NB4 (cell line): ENCODE measurements around the gene GPC1.
"Not testable (repeated sequence)": the region's sequence is repeated elsewhere in the genome, so short reads cannot be mapped to it uniquely, and the experiment has no call there.

Experiments used
- DNase-seq: peaks from one replicate; pipeline ENCODE4 v3.0.0; 2010; ENCODE audit warnings: low read depth
- H3K4me3 ChIP-seq: one replicate; pipeline ENCODE4 v1.5.1; 2011; ENCODE audit warnings: mild to moderate bottlenecking, low read depth, low read length, moderate library complexity
- MYC ChIP-seq: IDR thresholded peaks from 2 replicates; pipeline ENCODE4 v1.6.1; 2011; ENCODE audit warnings: low read depth, low read length
- POLR2A ChIP-seq: IDR thresholded peaks from 2 replicates; pipeline ENCODE4 v1.6.1; 2011; ENCODE audit warnings: mild to moderate bottlenecking; ENCODE audit not compliant: insufficient read length; ENCODE audit errors: extremely low read depth
- TF ChIP-seq, protein P1 (sequence below): IDR thresholded peaks from 2 replicates; pipeline ENCODE4 v1.6.1; 2011; ENCODE audit warnings: low read depth, low read length
- TF ChIP-seq, protein P2 (sequence below): IDR thresholded peaks from one replicate; pipeline ENCODE4 v1.5.1; 2012; ENCODE audit warnings: low read depth, low read length

GPC1 gene

DNA sequence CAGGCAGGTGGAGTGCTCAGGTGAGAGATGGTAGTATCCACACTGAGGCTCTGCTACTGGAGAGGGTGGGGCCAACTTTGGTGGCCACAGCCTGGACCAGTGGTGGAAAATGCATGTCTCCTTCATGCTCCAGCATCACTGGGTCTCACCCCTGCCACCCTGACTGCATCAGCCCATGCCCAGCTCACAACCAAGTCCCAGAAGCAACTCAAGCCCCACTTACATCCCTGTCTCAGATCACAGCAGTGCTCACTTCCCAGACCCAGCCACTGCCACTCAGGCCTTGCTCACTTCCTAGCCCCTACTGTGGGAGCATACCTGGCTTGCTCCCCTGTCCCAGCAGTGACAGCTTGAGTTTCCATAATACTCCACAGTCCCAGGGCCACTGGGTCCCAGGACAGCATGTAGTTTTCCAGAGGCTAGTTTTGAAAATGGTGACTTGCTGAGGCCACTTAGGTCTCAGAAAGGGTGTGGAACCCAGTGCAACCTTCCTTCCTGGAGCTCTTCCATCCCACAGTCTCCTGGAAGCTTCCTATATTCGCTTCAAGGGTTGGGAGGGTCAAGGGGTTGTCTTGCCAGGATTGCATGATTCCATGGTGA, 58.8 kb downstream of the GPC1 start:
- no peak overlapping the region for H3K4me3 ChIP-seq
- no peak for DNase-seq
- no peak for TF ChIP-seq POLR2A
- TF ChIP-seq, protein P1, sequence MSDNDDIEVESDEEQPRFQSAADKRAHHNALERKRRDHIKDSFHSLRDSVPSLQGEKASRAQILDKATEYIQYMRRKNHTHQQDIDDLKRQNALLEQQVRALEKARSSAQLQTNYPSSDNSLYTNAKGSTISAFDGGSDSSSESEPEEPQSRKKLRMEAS = no peak
- TF ChIP-seq, protein P2, sequence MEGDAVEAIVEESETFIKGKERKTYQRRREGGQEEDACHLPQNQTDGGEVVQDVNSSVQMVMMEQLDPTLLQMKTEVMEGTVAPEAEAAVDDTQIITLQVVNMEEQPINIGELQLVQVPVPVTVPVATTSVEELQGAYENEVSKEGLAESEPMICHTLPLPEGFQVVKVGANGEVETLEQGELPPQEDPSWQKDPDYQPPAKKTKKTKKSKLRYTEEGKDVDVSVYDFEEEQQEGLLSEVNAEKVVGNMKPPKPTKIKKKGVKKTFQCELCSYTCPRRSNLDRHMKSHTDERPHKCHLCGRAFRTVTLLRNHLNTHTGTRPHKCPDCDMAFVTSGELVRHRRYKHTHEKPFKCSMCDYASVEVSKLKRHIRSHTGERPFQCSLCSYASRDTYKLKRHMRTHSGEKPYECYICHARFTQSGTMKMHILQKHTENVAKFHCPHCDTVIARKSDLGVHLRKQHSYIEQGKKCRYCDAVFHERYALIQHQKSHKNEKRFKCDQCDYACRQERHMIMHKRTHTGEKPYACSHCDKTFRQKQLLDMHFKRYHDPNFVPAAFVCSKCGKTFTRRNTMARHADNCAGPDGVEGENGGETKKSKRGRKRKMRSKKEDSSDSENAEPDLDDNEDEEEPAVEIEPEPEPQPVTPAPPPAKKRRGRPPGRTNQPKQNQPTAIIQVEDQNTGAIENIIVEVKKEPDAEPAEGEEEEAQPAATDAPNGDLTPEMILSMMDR = no peak
- no peak for TF ChIP-seq MYC

DNA sequence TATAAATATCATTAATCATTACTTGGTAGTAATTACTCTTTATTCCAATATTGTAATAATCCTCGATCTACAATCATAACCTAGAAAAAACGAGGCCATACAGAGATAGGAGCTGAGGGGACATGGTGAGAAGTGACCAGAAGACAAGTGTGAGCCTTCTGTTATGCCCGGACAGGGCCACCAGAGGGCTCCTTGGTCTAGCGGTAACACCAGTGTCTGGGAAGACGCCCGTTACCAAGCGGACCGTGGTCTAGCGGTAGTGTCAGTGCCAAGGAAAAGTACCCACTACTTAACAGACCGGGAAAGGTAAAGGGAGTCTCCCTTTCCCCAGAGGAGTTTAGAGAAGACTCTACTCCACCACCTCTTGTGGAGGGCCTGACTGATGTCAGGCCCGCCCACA, 59.5 kb downstream of the GPC1 start:
- not testable (repeated sequence) for DNase-seq
- TF ChIP-seq, protein P2 = peak; percentile 35

DNA sequence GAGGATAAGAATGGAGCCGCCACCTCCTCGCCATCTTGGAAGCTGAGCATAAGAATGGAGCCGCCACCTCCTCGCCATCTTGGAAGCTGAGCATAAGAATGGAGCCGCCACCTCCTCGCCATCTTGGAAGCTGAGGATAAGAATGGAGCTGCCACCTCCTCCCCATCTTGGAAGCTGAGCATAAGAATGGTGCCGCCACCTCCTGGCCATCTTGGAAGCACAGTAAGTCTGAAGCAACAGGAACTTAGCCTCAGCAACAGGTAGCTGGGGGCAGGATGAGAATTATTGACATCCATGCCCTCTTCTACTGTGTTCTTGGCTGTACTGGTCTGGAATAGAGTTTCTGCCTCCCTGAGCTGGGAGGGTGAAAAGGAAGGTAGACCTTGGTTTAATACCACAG, 61.6 kb downstream of the GPC1 start:
- H3K4me3 ChIP-seq = not testable (repeated sequence)
- TF ChIP-seq, protein P2 = peak; percentile 15
- DNase-seq = peak; percentile 45

More for the DNA sequence above, 59.5 kb downstream of the GPC1 start:
- not testable (repeated sequence) for H3K4me3 ChIP-seq

DNA sequence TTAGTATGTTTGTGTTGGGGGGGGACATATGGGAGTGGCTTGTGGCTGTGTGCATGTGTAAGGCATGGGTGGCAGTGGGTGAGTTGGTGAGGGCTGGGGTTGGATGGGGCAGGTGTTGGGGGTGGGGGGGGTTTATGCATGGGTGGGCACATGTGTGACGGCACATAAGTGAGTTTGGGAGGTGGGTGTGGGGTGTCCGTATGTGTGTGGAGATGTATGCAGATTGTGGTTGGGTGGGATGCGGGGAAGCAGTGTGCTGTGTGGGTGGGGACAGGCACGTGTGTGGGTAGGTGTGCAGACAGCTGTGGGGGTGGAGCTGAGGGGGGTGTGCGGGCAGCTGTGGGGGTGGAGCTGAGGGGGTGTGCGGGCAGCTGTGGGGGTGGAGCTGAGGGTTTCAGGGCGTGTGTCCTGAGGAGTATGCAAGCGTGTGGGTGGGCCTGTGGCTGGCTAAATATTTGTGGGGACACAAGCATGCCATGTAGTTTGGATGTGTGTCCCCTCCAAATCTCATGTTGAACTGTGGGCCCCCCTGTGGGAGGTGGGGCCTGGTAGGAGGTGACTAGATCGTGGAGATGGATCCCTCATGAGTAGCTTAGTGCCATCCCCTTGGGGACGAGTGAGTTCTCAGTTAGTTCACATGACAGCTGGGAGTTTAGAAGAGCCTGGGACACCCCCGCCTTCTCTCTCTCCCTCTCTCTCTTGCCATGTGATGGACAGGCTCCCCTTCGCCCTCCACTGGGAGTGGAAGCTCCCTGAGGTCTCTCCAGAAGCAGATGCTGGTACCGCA, 62.9 kb downstream of the GPC1 start:
- TF ChIP-seq, protein P2 = no peak
- no peak for TF ChIP-seq MYC
- TF ChIP-seq POLR2A = no peak
- TF ChIP-seq, protein P1 = no peak
- H3K4me3 ChIP-seq = no peak overlapping the region
- DNase-seq = no peak

DNA sequence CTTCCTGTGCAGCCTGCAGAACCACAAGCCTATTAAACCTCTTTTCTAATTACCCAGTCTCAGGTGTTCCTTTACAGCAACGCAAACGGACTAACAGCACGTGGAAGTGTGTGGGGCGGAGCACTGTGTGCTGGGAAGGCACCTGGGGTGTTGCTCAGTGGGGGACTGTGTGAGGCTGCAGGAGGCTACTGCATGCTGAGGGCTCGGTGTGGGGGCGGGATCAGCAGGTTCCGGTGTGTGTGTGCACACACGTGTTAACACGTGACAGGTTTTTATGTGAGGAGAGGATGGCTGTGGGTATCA, 63.4 kb downstream of the GPC1 start:
- TF ChIP-seq, protein P1 = no peak
- TF ChIP-seq MYC (no peak), POLR2A (no peak)
- TF ChIP-seq, protein P2 = no peak
- DNase-seq = no peak
- no peak overlapping the region for H3K4me3 ChIP-seq
